Fibroblast of pulmonary artery (primary cell): ENCODE measurements around the gene CAPN11.

Experiments
- DNase-seq: peaks from one replicate; pipeline ENCODE4 v3.0.0-alpha.2; 2010; ENCODE audit warnings: low read depth
- H3K4me3 ChIP-seq: replicated peaks from 2 replicates; pipeline ENCODE4 v1.5.1; 2011; ENCODE audit warnings: low read depth, mild to moderate bottlenecking, control low read depth, low read length, moderate library complexity
- TF ChIP-seq, protein P1 (sequence below): IDR thresholded peaks from 2 replicates; pipeline ENCODE4 v1.5.1; 2011; ENCODE audit warnings: mild to moderate bottlenecking, control low read depth, low read length, inconsistent platforms; ENCODE audit errors: missing control alignments

CAPN11 gene

DNA sequence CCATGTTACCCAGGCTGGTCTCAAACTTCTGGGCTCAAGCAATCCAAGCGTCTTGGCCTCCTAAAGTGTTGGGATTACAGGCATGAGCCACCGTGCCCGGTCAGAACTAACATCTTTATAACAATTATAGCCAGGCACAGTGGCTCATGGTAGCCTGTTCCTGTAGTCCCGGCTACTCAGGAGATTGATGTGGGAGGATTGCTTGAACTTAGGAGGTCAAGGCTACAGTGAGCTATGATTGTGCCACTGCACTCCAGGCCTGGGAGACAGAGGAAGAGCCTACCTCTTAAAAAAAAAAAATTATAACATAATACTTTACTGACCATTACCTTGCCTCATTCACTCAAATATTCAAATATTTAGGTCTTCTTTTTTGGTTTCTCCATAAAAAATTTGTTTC lies 41.3 kb downstream of the CAPN11 start:
- DNase-seq, result no peak
- TF ChIP-seq, protein P1, sequence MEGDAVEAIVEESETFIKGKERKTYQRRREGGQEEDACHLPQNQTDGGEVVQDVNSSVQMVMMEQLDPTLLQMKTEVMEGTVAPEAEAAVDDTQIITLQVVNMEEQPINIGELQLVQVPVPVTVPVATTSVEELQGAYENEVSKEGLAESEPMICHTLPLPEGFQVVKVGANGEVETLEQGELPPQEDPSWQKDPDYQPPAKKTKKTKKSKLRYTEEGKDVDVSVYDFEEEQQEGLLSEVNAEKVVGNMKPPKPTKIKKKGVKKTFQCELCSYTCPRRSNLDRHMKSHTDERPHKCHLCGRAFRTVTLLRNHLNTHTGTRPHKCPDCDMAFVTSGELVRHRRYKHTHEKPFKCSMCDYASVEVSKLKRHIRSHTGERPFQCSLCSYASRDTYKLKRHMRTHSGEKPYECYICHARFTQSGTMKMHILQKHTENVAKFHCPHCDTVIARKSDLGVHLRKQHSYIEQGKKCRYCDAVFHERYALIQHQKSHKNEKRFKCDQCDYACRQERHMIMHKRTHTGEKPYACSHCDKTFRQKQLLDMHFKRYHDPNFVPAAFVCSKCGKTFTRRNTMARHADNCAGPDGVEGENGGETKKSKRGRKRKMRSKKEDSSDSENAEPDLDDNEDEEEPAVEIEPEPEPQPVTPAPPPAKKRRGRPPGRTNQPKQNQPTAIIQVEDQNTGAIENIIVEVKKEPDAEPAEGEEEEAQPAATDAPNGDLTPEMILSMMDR, result no peak
- H3K4me3 ChIP-seq, result no peak overlapping the region

DNA sequence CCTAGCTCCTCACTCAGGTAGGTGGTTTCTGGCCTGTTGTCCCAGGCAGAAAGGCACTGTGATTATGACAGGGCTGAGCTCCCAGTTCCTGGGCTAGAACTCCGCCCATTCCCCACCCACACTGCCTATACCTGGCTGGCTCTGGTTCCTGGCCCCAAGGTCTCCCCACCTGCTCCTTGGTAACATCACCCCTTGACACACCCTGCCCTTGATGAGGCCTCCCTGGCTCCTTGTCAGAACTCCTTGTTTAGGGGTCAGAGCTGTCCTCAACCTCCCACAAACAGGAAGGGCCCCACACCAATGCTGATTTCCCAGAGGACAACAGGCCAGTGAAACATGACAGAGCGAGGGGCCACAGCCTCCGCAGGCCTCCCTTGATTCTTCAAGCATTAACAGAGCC lies 42.6 kb downstream of the CAPN11 start:
- no peak overlapping the region for H3K4me3 ChIP-seq
- DNase-seq, result no peak
- TF ChIP-seq, protein P1, result no peak

DNA sequence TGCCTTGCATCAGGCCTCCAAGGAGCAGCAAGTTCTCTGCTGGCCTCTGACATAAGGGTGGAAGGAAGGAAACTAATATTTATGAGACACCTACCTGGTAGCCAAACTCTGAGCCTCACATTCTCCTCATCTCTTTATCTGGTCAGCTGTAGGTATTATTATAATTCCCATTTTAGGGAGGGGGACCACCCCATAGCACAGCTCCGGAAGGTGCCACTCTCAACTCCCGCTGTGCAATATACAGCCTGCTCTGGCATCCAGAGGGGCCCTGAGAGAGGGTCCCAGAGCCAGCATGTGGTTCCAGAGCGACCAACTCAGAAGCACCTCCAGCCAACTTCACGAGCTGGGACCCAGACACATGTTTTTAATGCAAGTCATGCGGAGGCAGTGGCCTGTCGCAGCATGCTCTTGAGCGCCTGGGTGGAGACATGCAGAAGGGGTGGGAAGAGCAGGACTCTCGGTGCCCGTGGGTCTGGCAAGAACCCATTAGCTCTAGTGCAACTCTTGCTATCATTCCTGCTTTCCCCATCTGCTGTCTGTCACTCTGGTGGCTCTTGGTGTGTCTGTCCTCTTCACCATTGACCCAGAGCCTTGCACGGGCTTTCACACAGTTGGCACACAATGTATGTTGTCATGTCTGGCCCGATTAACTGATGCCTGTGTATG lies 43.2 kb downstream of the CAPN11 start:
- DNase-seq, result no peak
- no peak overlapping the region for H3K4me3 ChIP-seq
- TF ChIP-seq, protein P1, result no peak

DNA sequence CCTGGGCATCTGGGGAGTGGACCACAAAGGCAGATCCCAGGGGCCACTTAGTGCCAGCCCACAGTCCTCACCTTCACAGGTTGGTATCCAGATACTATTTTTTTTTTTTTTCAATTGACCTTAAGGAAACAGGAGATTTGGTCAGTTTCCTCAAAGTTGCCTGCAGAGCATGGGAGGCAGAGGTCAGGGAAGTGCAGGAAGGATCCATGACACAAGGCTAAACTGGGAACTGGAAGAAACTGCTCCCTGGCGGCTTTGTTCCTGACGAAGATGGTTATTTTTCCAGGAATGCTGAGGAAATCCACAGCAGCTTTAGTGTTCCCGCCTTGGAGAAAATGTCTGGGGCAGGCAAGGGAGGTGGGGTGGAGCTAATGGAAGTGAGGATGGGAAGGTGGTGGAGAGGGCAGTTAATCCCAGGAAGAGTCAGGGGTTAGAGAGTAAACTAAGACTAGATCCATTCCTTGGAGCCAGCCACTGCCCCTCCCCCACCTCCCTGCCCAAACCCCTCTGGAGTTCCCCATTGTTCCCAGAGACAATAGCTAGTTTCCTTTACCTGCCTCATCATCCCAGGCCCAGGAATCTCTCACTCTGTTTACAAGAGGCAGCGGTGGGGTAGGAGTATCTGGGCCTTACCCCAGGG lies 43.8 kb downstream of the CAPN11 start:
- TF ChIP-seq, protein P1, result no peak
- no peak for DNase-seq
- no peak overlapping the region for H3K4me3 ChIP-seq

DNA sequence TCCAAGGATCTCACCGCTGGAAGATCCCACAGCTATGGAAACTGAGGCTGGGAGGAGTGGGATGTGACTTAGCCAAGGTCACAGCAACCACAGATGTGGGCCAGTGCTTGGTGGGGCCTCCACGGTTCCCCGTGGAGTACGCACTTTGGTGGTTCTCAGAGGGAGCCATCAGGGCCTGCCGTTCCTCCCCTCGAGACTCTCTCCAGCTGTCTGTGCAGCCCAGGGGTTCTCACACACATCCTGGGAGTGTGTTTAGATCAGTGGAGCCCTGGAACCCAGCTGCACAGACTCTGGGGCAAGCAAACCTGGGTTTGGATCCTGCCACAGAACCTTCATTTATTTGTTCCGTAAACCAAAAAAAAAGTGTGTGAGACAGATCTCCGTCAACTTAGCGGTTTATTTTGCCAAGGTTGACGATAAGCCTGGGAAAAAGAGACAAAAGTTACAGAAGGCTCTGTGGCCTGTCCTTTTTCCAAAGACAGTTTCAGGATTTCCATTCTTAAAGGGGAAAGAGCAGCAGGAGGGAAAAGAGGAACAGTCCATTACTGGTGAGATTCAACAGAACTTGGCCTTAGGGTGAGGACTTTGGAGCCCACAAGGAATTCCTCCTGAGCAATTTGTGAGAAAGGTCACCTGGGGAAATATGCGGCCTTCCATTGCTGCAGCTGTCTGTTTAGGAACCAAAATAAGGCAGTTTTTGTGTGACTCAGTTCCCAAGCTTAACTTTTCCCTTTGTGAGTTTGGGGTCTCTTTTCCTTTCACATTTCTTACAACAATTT lies 44.5 kb downstream of the CAPN11 start:
- no peak for DNase-seq
- TF ChIP-seq, protein P1, result no peak
- no peak overlapping the region for H3K4me3 ChIP-seq

DNA sequence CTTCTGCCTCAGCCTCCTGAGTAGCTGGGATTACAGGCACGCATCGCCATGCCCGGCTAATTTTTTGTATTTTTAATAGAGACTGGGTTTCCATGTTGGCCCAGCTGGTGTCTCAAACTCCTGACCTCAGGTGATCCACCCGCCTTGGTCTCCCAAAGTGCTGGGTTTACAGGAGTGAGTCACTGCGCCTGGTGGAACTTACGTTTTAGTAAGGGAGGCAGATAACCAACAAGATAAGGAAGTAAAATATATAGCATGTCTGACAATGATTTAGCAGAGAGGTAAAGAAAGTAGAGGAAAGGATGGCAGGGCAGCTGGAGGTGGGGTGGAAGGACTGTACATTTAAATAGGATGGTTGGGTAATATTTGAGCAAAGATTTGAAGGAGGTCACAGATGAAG lies 45.3 kb downstream of the CAPN11 start:
- no peak overlapping the region for H3K4me3 ChIP-seq
- TF ChIP-seq, protein P1, result no peak
- DNase-seq, result no peak
